ENCODE data around the gene TBC1D22B.
"Not testable (repeated sequence)": the region's sequence is repeated elsewhere in the genome, so short reads cannot be mapped to it uniquely, and the experiment has no call there.

Gene TBC1D22B

DNA sequence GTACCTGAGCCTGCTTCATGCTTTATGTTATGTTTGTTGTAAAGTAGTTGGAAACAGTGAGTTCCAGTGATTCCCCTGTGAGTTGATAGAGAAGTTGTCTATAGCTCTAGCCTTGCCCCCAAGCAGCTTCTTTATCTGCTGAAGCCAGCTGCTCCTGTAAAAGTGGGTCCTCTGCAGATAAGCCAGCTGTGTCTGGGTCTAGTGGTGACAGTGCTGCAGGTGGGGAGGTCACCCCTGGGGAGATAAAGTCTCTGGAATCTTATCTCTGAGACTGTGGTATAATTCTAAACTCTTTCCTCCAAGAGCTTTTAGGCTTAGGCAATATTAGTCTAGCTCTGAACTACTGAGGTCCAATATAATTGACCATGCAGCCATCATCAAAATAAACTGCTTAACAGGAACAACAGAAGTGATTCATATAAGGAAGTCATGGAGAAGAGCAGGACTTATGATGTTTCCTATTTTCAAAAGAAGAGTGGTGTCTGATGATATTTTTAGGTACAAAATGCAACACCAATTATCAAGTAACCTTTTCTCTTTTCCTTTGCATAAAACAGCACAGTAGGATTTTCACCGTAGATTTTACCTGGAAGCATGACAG is 44.6 kb downstream of the TBC1D22B start:
- CTCF ChIA-PET: interaction anchor here (0.5 to 1.1 kb wide), 2 partner anchors 9 to 48 kb away, joined by 3 to 7 read pairs; no protein-coding TSS in a partner anchor
- no peak for DNase-seq (ENCODE audit: low spot score)
- TF ChIP-seq, protein P1, sequence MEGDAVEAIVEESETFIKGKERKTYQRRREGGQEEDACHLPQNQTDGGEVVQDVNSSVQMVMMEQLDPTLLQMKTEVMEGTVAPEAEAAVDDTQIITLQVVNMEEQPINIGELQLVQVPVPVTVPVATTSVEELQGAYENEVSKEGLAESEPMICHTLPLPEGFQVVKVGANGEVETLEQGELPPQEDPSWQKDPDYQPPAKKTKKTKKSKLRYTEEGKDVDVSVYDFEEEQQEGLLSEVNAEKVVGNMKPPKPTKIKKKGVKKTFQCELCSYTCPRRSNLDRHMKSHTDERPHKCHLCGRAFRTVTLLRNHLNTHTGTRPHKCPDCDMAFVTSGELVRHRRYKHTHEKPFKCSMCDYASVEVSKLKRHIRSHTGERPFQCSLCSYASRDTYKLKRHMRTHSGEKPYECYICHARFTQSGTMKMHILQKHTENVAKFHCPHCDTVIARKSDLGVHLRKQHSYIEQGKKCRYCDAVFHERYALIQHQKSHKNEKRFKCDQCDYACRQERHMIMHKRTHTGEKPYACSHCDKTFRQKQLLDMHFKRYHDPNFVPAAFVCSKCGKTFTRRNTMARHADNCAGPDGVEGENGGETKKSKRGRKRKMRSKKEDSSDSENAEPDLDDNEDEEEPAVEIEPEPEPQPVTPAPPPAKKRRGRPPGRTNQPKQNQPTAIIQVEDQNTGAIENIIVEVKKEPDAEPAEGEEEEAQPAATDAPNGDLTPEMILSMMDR (conservative IDR thresholded peaks at IDR 0.05; ENCODE audit: low read depth): no peak
- no peak overlapping the region for H3K27ac ChIP-seq
- POLR2A ChIA-PET (ENCODE audit: low non-redundant PET): no interaction called here

DNA sequence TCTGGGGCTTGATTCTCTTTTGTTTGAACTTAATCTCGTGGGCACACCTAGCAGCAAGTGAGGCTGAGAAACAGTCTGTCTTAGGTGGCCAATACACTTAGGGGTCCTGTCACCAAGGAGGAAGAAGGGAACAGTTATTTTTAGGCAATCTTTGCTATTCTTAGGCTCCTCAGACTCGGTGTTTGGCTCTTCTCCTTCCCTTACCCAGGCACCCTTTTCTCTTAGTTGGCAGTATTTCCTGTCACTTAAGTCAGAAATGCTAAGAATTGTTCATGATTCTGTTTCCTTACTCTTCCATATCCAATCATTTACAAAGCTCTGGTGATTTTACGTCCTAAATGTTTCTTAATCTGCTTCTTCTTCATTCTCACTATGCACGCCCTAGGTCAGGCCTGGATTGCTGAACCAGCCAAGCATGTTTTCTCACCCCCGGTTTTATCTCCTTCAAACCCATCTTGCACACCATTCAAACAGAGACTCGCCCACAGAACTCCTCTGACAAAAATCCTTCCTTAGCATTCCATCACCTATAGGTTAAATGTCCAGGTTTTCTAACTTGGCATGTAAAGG is 45.6 kb downstream of the TBC1D22B start:
- DNase-seq (ENCODE audit: low spot score): no peak
- H3K27ac ChIP-seq: no peak overlapping the region
- ChIA-PET CTCF (interaction anchor here (0.5 to 3.8 kb wide), 7 partner anchors 9 to 530 kb away, joined by 3 to 17 read pairs (median 3); no protein-coding TSS in a partner anchor), POLR2A (ENCODE audit: low non-redundant PET) (interaction anchor here (0.5 kb wide), 1 partner anchor 18 kb away, joined by 3 read pairs; no protein-coding TSS in a partner anchor)
- TF ChIP-seq, protein P1 (conservative IDR thresholded peaks at IDR 0.05; ENCODE audit: low read depth): no peak

- TF ChIP-seq, protein P1 (conservative IDR thresholded peaks at IDR 0.05; ENCODE audit: low read depth): peak; percentile 64
- ChIA-PET POLR2A (ENCODE audit: low non-redundant PET) (interaction anchor here (0.5 kb wide), 1 partner anchor 17 kb away, joined by 3 read pairs; no protein-coding TSS in a partner anchor), CTCF (interaction anchor here (0.5 to 3.8 kb wide), 6 partner anchors 10 to 529 kb away, joined by 3 to 17 read pairs (median 3); no protein-coding TSS in a partner anchor)
- no peak overlapping the region for H3K27ac ChIP-seq
- peak; percentile 36 for DNase-seq (ENCODE audit: low spot score)
Measured at GRCh38 chr6:37303891-37304503, 46.4 kb downstream of the TBC1D22B start.

DNA sequence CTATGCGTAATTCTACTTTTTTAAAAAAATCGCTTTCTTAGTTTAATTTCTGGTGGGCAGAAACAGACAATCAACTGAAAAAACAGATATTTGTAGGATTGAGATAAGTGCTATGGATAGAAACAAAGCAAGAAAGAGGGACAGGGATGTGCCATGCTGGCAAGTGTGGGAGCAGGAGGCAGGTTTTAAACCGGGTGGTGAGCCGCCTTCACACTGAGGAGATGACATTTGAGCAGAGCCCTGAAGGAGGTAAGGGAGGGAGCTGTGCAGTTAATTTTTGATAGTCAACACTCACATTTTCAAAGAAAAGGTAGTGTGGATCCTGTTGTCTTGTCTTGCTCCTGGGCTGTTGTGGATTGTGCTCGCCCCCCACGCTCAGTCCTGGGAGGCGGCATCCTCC is 47.2 kb downstream of the TBC1D22B start:
- DNase-seq (ENCODE audit: low spot score): no peak
- POLR2A ChIA-PET (ENCODE audit: low non-redundant PET): no interaction called here
- TF ChIP-seq, protein P1 (conservative IDR thresholded peaks at IDR 0.05; ENCODE audit: low read depth): no peak
- no peak overlapping the region for H3K27ac ChIP-seq
- CTCF ChIA-PET: interaction anchor here (1.3 to 3.8 kb wide), 2 partner anchors 9 to 62 kb away, joined by 3 to 17 read pairs; no protein-coding TSS in a partner anchor

DNA sequence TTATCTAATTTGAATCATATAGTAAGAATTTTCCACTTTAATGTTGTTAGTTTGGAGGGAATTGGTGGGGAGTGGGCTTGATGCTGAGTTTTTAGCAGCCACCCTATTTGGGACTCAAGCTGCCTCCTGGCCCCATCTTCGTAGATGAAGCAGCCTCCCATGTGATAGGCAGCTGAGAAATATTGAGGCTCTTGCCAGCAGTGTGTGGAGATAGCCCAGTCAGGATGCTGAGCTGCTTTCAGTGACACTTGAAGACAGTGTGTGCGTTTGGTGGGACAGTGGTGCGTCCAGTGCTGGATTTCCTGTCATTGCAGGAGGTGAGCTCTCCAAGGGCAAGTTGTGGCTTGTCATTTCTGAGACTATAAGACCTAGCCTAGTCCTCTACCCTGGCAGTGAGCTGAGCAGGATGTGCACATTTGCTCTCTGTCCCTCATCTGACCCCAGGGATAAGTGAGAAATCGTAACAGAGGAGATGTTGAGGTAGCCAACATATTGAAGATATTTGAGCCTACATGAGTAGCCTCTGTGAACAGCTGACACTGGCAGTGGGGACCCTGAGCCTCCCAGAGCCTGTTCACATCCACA is 48.4 kb downstream of the TBC1D22B start:
- TF ChIP-seq, protein P1 (conservative IDR thresholded peaks at IDR 0.05; ENCODE audit: low read depth): no peak
- ChIA-PET CTCF (interaction anchor here (0.5 to 3.8 kb wide), 2 partner anchors 8 to 47 kb away, joined by 3 to 17 read pairs; no protein-coding TSS in a partner anchor), POLR2A (ENCODE audit: low non-redundant PET) (no interaction called here)
- peak overlapping the region; percentile 23 for H3K27ac ChIP-seq
- peak; percentile 13 for DNase-seq (ENCODE audit: low spot score)

- CTCF ChIA-PET: interaction anchor here (3.8 kb wide), 1 partner anchor 7 kb away, joined by 17 read pairs; no protein-coding TSS in a partner anchor
- no peak for DNase-seq (ENCODE audit: low spot score)
- TF ChIP-seq, protein P1 (conservative IDR thresholded peaks at IDR 0.05; ENCODE audit: low read depth): no peak
- H3K27ac ChIP-seq: no peak overlapping the region
- POLR2A ChIA-PET (ENCODE audit: low non-redundant PET): no interaction called here
Measured at GRCh38 chr6:37306624-37307222, 49.2 kb downstream of the TBC1D22B start.

DNA sequence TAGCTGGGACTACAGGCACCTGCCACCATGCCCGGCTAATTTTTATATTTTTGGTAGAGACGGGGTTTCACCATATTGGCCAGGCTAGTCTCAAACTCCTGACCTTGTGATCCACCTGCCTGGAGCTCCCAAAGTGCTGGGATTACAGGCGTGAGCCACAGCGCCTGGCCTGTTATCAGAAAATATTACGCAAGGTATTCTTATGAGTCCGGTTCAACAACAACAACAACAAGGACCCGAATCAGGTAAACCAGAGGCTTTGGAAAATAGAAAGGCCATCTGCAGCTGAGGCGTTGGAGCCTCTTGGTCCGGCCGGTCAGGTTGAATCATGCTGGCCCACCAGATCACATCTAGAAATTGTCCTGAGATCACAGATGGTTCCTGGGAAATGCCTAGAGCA is 49.9 kb downstream of the TBC1D22B start:
- CTCF ChIA-PET: interaction anchor here (0.5 kb wide), 1 partner anchor 19 kb away, joined by 3 read pairs; no protein-coding TSS in a partner anchor
- POLR2A ChIA-PET (ENCODE audit: low non-redundant PET); DNase-seq (ENCODE audit: low spot score); H3K27ac ChIP-seq: not testable (repeated sequence)

Measured in RWPE1 (cell line).